Ascending aorta (tissue), 2 donors: ENCODE data around the gene KNSTRN. TPM values are rescaled to one million over a fixed set of nuclear protein-coding genes. Genes with fewer than 3 reads are reported as not detected.

Experiments
- DNase-seq, 2 donors: peaks; one replicate each; pipeline ENCODE4 v3.0.0-alpha.2; 2019; ENCODE audit warnings: low spot score in 2 of 2
- H3K27ac ChIP-seq, 2 donors: fragments of 200-600 bp; sonication (generic); one replicate each; pipeline ENCODE4 v1.5.1; 2016 to 2017; ENCODE audit warnings: mild to moderate bottlenecking in 1 of 2
- H3K27me3 ChIP-seq: fragments of 200-600 bp; sonication (generic); one replicate; pipeline ENCODE4 v1.5.1; 2017
- H3K36me3 ChIP-seq, 2 donors: fragments of 200-600 bp; sonication (generic); one replicate each; pipeline ENCODE4 v1.5.1; 2016
- H3K4me1 ChIP-seq, 2 donors: fragments of 200-600 bp; sonication (generic); one replicate each; pipeline ENCODE4 v1.5.1; 2016 to 2017; ENCODE audit warnings: mild to moderate bottlenecking in 1 of 2
- H3K4me3 ChIP-seq, 2 donors: fragments of 200-600 bp; sonication (generic); one replicate each; pipeline ENCODE4 v1.5.1; 2016 to 2017; ENCODE audit warnings: mild to moderate bottlenecking in 1 of 2
- H3K9me3 ChIP-seq, 2 donors: fragments of 200-600 bp; sonication (generic); one replicate each; pipeline ENCODE4 v1.5.1; 2016
- intact Hi-C: fragments of 100-400 bp; cut with DNase I; formaldehyde crosslinking; loops from one replicate; pipeline ENCODE4 v1.15.1; 2023
- total RNA-seq: library from RNA; depleted of rRNA; stranded (reverse); fragments of >200 nt; gene quantifications from one replicate; pipeline ENCODE4 v1.1.0, GENCODE V29; 2016
- TF ChIP-seq, protein P1 (sequence below), 3 experiments: fragments of 200-600 bp in 2 of 3; fragments of 450-650 bp in 1 of 3; sonication (generic) in 2 of 3; IDR thresholded peaks; one replicate each; pipeline ENCODE4 v1.5.1; 2016 to 2019; ENCODE audit warnings: antibody characterized with exemption in 3 of 3, mild to moderate bottlenecking in 1 of 3, moderate library complexity in 1 of 3

The KNSTRN gene
- total RNA-seq, 1 donor from 2014 or later = 5.1 TPM

DNA sequence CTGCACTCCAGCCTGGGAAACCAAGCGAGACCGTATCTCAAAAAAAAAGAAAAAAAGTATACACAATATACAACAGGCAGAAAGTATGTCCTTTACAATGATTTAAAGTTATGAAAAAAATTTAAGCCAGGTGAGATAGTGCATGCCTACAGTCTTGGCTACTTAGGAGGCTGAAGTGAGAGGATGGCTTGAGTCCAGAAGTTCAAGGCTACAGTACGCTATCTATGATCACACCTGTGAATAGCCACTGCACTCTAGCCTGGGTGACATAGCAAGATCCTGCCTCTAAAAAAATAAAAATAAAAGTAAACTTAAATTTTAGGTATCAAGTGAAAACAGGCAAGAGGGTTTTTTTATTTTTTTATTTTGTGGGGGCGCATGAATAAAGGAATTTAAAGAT lies 3.1 kb upstream of the KNSTRN start:
- intact Hi-C loops = no loop called here

DNA sequence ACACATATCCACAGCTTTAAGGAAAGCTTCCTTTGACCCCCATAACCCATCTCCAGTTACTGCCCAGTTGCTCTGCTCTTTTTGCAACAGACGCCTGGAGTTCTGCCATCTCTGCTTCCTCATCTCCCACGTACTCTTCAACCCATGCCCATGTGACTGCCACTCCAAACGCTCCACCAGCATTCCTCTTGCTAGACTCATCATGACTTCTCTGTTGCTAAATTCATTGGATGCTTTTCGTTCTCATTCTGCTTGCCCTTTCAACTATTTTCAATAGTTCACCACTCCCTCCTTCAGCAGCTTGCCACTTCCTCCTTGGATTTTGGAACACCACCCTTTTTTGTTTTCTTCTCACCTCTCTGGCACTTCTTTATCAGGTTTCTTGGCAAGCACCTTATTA lies 2.7 kb upstream of the KNSTRN start:
- H3K36me3 ChIP-seq = no peaks in the 10 kb centered on the region
- intact Hi-C loops = no loop called here
- H3K4me3 ChIP-seq = no peak overlapping the region
- H3K27ac ChIP-seq = peak overlapping the region in 1 of 2 donors; percentile 7
- no peaks in the 10 kb centered on the region for H3K9me3 ChIP-seq
- H3K27me3 ChIP-seq = no peaks in the 10 kb centered on the region
- H3K4me1 ChIP-seq = peaks cover 0 to 14% of the 10 kb centered on the region in 2 donors
- TF ChIP-seq, protein P1, sequence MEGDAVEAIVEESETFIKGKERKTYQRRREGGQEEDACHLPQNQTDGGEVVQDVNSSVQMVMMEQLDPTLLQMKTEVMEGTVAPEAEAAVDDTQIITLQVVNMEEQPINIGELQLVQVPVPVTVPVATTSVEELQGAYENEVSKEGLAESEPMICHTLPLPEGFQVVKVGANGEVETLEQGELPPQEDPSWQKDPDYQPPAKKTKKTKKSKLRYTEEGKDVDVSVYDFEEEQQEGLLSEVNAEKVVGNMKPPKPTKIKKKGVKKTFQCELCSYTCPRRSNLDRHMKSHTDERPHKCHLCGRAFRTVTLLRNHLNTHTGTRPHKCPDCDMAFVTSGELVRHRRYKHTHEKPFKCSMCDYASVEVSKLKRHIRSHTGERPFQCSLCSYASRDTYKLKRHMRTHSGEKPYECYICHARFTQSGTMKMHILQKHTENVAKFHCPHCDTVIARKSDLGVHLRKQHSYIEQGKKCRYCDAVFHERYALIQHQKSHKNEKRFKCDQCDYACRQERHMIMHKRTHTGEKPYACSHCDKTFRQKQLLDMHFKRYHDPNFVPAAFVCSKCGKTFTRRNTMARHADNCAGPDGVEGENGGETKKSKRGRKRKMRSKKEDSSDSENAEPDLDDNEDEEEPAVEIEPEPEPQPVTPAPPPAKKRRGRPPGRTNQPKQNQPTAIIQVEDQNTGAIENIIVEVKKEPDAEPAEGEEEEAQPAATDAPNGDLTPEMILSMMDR (IDR thresholded peaks at IDR 0.05) = no peak
- peak in 1 of 2 donors; percentile 83 for DNase-seq

More for the DNA sequence above, 3.1 kb upstream of the KNSTRN start:
- Histone ChIP-seq H3K27ac (no peak overlapping the region), H3K36me3 (no peaks in the 10 kb centered on the region), H3K4me3 (no peak overlapping the region), H3K27me3 (no peaks in the 10 kb centered on the region), H3K4me1 (peaks cover 0 to 14% of the 10 kb centered on the region in 2 donors), H3K9me3 (no peaks in the 10 kb centered on the region)
- no peak for DNase-seq
- TF ChIP-seq, protein P1 (IDR thresholded peaks at IDR 0.05) = no peak

DNA sequence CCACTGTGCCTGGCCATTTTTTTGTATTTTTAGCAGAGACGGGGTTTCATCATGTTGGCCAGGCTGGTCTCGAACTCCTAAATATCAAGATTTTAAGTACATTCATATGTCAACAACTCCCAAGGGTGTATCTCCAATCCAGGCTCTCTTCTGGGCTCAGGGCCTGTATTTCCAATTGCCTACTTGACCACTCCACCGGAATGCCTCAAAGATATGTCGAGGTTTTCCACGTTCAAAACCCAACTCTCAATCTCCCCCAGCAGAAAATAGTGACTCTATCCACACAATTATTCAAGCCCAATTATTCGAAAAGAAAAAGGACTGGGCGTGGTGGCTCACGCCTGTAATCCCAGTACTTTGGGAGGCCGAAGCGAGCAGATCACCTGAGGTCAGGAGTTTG lies 1.9 kb upstream of the KNSTRN start:
- Histone ChIP-seq H3K4me1 (peaks cover 0 to 14% of the 10 kb centered on the region in 2 donors), H3K9me3 (no peaks in the 10 kb centered on the region), H3K27ac (no peak overlapping the region), H3K4me3 (no peak overlapping the region), H3K27me3 (no peaks in the 10 kb centered on the region), H3K36me3 (no peaks in the 10 kb centered on the region)
- intact Hi-C loops = no loop called here
- DNase-seq = no peak
- TF ChIP-seq, protein P1 (IDR thresholded peaks at IDR 0.05) = no peak

DNA sequence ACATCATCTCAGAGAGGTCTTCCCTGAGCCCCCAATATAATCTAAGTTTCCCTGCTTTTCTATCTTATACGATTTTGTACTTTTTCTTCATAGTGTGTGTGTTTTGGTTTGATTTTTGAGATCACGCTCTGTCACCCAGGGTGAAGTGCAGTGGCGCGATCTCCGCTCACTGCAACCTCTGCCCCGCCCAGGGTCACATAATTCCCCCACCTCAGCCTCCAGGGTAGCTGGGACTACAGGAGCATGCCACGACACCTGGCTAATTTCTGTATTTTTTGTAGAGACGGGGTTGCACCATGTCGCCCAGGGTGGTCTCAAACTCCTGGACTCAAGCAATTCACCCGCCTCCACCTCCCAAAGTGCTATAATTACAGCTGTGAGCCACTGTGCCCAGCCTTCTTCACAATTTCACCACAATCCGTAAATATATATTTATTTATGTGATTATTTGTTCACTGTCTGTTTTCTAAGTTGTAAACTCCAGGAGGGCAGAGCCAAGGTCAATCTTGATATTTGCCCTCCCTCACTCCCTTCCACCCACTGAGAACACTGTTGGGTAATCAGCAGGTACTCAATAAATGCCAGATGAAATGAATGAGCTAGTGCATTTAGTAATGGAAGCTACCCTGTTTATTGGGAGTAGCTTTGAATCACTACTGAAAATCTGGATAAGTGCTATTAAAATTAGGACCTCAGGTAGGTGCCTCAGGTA lies 547 bp upstream of the KNSTRN start:
- no peak overlapping the region for H3K27ac ChIP-seq
- peaks cover 5 to 6% of the 10 kb centered on the region in 2 donors for H3K36me3 ChIP-seq
- DNase-seq = no peak
- H3K27me3 ChIP-seq = no peaks in the 10 kb centered on the region
- intact Hi-C loops = loop anchor here (1.0 kb wide), 1 partner anchor 23 kb away; the partner anchor contains the start of gene IVD
- TF ChIP-seq, protein P1 (IDR thresholded peaks at IDR 0.05) = no peak
- H3K4me3 ChIP-seq = no peak overlapping the region
- H3K9me3 ChIP-seq = no peaks in the 10 kb centered on the region
- H3K4me1 ChIP-seq = peaks cover 0 to 14% of the 10 kb centered on the region in 2 donors

DNA sequence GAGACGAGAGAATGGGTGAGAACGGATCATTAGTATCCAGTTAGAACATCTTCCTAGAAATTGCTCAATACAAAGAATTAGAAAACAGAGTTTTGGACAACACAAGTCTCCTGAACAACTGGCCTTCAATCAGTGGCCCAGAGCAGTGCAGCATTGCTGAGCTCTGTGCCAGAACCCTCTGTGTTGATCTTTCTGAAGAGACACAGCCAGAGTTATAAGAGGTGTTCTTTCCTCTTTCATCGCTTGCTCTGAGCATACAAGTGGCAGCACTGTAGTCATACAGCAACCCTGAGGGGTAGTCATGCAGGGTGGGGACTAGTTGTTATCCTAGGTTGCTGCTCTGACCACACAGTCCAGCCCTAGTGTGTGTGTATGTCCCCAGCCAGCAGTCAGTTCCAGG lies 4.0 kb downstream of the KNSTRN start:
- TF ChIP-seq, protein P1 (IDR thresholded peaks at IDR 0.05) = no peak

More for the DNA sequence above, 4.0 kb downstream of the KNSTRN start:
- H3K9me3 ChIP-seq = no peaks in the 10 kb centered on the region
- DNase-seq = no peak
- H3K4me3 ChIP-seq = no peak overlapping the region
- no peaks in the 10 kb centered on the region for H3K27me3 ChIP-seq
- peaks cover 0 to 11% of the 10 kb centered on the region in 2 donors for H3K4me1 ChIP-seq
- no peak overlapping the region for H3K27ac ChIP-seq
- peaks cover 17 to 18% of the 10 kb centered on the region in 2 donors for H3K36me3 ChIP-seq
- intact Hi-C loops = no loop called here
